Anterior cingulate cortex (tissue), 58 donors: ENCODE data around the gene NPPB.

Experiments used
- DNase-seq, 58 donors: peaks; one replicate each; lab custom pipeline; 2025; lab: John Stamatoyannopoulos, UW

The NPPB gene

DNA sequence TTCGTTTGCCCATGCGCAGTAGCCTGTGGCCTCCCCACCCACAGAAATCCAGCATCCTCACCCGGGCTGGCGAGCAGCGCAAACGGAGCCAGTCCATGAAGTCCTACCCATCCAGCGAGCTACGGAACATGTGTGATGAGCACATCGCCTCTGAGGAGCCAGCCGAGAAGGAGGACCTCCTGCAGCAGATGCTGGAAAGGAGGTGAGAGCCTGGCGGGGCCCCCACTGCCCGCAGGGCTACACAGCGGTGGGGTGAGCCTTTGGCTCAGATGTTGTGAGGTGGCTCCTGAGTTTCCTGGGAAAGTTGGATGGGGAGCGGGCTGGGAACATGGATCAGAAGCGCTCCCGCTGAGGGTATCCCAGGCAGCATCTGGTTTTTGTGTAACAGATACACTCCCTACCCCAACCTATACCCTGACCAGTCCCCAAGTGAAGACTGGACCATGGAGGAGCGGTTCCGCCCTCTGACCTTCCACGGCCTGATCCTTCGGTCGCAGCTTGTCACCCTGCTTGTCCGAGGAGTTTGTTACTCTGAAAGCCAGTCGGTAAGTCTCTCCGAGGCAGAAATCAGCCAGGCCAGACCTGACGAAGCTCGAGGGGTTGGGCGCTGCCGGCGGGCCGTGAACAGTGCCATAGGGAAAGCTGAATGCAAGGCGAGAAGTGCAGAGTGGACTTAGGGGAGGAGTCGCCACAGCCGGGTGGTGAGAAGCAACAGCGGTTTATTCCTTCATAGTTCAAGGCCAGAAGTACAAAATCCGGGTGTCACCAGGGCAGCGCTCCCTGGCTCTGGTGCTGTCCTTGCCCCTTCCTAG is 21.6 kb downstream of the NPPB start:
- no peak for DNase-seq

GRCh38 chr1:11835441-11836225 is 23.1 kb downstream of the NPPB start:
- no peak for DNase-seq

- no peak for DNase-seq
Observed at GRCh38 chr1:11833900-11834299, 24.8 kb downstream of the NPPB start.

DNA sequence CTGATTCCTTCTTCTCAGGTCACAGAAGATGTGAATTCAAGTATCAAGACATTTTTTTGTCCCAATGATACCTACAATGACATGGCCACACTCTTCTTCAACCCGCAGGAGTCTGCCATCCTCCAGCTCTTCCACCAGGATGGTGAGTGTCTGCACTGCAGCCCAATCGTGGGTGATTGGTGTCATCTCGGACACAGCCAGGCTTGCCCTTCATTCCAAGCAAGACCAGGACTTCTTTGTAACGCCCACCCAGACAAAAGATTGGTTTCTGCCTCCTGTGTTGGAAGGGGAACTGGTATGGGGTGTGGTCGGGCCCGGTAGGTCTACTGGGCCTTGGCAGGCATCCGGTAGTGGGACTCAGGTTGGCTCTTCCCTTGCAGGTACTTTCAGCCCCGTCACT is 25.2 kb downstream of the NPPB start:
- DNase-seq: no peak

- DNase-seq: no peak
Observed at GRCh38 chr1:11831945-11832725, 26.6 kb downstream of the NPPB start.

DNA sequence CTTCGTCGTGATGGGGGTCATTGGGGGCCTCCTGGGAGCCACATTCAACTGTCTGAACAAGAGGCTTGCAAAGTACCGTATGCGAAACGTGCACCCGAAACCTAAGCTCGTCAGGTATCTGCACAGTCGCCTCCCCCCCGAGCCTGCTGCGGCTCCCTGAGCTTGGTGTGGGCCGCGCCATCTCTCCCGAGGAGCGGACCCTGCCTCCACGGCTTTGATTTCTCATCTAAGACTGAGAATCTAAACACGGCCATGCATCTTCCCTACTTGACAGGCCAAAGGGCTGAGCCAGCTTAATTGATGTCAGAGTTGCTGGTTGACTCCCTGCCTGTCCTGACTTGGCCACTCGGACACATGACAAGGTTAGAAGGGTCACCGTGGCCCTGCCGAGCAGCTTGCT is 30.2 kb downstream of the NPPB start:
- DNase-seq: no peak

GRCh38 chr1:11826946-11827345 is 31.8 kb downstream of the NPPB start:
- no peak for DNase-seq

DNA sequence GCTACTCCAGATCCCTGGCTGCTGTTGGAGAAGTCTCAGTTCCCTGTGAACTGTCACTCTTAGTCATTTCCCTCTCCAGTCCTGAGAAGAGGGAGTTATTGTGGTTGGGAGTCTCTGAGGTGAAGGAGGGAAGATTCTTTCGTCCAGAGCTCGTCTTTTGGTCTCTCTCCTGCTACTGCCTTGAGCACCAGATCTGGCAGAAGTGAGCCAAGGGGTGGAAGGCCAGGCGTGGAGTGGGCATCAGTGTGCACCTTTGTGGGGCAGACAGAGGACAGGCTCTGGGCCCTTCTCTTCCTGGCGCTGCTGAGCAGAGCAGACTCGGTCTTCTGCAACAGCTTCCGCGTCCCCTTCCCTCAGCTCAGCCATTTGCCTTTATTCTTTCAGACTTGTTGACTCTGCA is 33.6 kb downstream of the NPPB start:
- DNase-seq: no peak

DNA sequence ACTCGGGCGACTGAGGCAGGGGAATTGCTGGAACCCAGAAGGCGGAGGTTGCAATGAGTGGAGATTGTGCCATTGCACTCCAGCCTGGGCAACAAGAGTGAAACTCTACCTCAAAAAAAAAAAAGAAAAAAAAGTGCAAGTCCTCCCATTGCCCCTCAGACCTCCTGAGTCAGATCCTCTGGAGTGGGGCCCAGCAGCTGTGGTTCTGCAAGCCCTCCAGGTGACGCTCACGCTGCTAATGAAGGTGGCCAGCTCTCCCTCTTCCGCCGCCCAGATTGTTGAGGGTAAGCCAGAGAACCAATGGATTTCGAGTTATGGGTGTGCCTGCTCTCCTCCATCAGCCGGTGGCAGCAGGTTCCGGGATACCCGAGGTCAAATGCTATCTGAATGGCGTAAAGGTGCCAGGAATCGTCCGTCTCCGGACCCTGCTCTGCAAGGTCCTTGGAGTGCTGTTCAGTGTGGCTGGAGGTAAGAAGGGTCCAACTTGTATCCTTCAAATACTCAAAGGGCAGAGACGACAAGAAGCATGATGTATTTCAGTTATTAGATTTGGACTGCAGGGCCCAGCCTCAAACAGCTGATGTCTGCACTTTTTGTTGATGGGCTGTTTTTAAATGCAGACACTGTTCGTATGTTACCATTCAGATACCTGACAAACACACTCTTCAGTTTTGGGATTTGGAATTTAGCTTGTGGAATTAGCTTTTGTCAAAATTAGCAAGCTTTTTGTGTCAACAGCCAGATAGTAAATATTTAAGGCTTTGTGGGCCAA is 35.2 kb downstream of the NPPB start:
- DNase-seq: no peak

GRCh38 chr1:11822091-11822490 is 36.7 kb downstream of the NPPB start:
- no peak for DNase-seq

DNA sequence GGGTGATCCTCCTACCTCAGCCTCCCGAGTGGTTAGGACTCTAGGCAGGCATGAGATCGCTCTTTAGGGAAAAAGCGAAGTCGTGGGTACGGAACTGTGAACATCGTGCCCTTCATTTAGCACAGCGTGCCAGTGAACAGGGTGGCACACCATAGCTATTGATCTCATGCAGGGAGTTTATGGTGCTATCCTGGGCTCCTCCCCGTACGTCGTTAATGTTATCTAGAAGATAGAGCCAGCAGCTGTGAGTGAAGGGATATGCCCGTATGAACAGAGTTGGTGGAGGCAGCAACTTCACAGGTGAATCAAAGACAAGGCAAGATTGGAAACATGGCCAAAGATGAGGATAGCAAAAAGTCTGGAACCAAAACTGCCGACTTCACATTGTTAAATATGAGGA is 41.6 kb downstream of the NPPB start:
- no peak for DNase-seq

DNA sequence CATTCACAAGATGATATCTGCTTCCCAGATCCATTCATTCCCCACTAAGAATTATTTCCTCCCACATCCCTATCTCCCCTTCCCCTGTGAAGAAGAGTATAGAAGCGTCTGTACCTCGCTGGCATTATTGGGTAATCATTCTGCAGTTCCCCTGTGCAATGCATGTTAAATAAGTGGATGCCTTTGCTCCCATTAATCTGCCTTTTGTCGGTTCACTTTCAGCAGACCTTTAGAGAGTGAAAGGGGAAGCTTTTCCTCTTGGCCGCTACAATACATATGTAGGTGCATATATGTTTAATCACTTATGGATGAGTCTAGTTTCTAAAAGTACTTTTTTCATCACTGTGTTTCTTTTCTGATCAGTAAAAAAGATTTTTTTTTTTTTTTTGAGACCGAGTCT is 45.7 kb downstream of the NPPB start:
- no peak for DNase-seq
